ENCODE measurements around the gene HAUS2. TPM values are rescaled to one million over a fixed set of nuclear protein-coding genes. Genes with fewer than 3 reads are reported as not detected.

HAUS2 gene
- total RNA-seq, 1 experiment from 2014 or later: 11.7 TPM

- BruUV-seq (replicated peaks): no TSS peak
- H3K9me3 Mint-ChIP-seq (ENCODE audit: low read depth, unreplicated experiment): no peaks in the 10 kb centered on the region
- no peaks in the 10 kb centered on the region for H3K4me1 Mint-ChIP-seq (ENCODE audit: low read depth, unreplicated experiment)
- CTCF ChIA-PET: no interaction called here
- no peaks in the 10 kb centered on the region for H3K36me3 Mint-ChIP-seq (ENCODE audit: insufficient read depth, unreplicated experiment)
- intact Hi-C loops (cut with micrococcal nuclease; ENCODE audit: unreplicated experiment): no loop called here
- H3K27ac Mint-ChIP-seq (ENCODE audit: unreplicated experiment): no peak overlapping the region
- no peak overlapping the region for H3K4me3 Mint-ChIP-seq (ENCODE audit: low read depth, unreplicated experiment)
- DNase-seq: no peak
- no peak for TF ChIP-seq CTCF (IDR thresholded peaks at IDR 0.05; ENCODE audit: unreplicated experiment)
- H3K27me3 Mint-ChIP-seq (ENCODE audit: unreplicated experiment): no peaks in the 10 kb centered on the region
These were observed 62.9 kb downstream of the HAUS2 start for GRCh38 chr15:42611532-42611931.

GRCh38 chr15:42612367-42612912, 63.8 kb downstream of the HAUS2 start:
- no peak for DNase-seq
- intact Hi-C loops (cut with micrococcal nuclease; ENCODE audit: unreplicated experiment): no loop called here
- H3K4me3 Mint-ChIP-seq (ENCODE audit: low read depth, unreplicated experiment): no peak overlapping the region
- no peaks in the 10 kb centered on the region for H3K4me1 Mint-ChIP-seq (ENCODE audit: low read depth, unreplicated experiment)
- no peak for TF ChIP-seq CTCF (IDR thresholded peaks at IDR 0.05; ENCODE audit: unreplicated experiment)
- no peaks in the 10 kb centered on the region for H3K9me3 Mint-ChIP-seq (ENCODE audit: low read depth, unreplicated experiment)
- H3K27ac Mint-ChIP-seq (ENCODE audit: unreplicated experiment): no peak overlapping the region
- CTCF ChIA-PET: no interaction called here
- no peaks in the 10 kb centered on the region for H3K27me3 Mint-ChIP-seq (ENCODE audit: unreplicated experiment)
- no peaks in the 10 kb centered on the region for H3K36me3 Mint-ChIP-seq (ENCODE audit: insufficient read depth, unreplicated experiment)
- no TSS peak for BruUV-seq (replicated peaks)

- CTCF ChIA-PET: interaction anchor here (0.7 kb wide), 2 partner anchors 374 to 408 kb away, joined by 3 to 6 read pairs; partner anchors contain the start of gene VPS39
- DNase-seq: no peak
- no peaks in the 10 kb centered on the region for H3K36me3 Mint-ChIP-seq (ENCODE audit: insufficient read depth, unreplicated experiment)
- no peak overlapping the region for H3K27ac Mint-ChIP-seq (ENCODE audit: unreplicated experiment)
- no peaks in the 10 kb centered on the region for H3K27me3 Mint-ChIP-seq (ENCODE audit: unreplicated experiment)
- BruUV-seq (replicated peaks): no TSS peak
- intact Hi-C loops (cut with micrococcal nuclease; ENCODE audit: unreplicated experiment): no loop called here
- H3K9me3 Mint-ChIP-seq (ENCODE audit: low read depth, unreplicated experiment): no peaks in the 10 kb centered on the region
- no peak overlapping the region for H3K4me3 Mint-ChIP-seq (ENCODE audit: low read depth, unreplicated experiment)
- no peaks in the 10 kb centered on the region for H3K4me1 Mint-ChIP-seq (ENCODE audit: low read depth, unreplicated experiment)
- TF ChIP-seq CTCF (IDR thresholded peaks at IDR 0.05; ENCODE audit: unreplicated experiment): no peak
These were observed 67.5 kb downstream of the HAUS2 start for GRCh38 chr15:42616107-42616506.

Other genes starting within 250 kb of the HAUS2 start
- gene CAPN3, start 189.3 kb upstream of the HAUS2 start, total RNA-seq (2022): 2.1 and 2.3 TPM in 2 replicates
- 26.4 and 34.7 TPM in 2 replicates for gene ZNF106, start 57.7 kb upstream of the HAUS2 start, total RNA-seq (2022)
- gene SNAP23, start 53.2 kb upstream of the HAUS2 start, total RNA-seq (2022): 53.7 and 54.8 TPM in 2 replicates
- 9.2 and 13.7 TPM in 2 replicates for gene LRRC57, start within 50 bp of the HAUS2 start, total RNA-seq (2022)
- gene STARD9, start 26.8 kb downstream of the HAUS2 start, total RNA-seq (2022): 0.59 and 0.92 TPM in 2 replicates
- gene CDAN1, start 188.3 kb downstream of the HAUS2 start, total RNA-seq (2022): 11.3 TPM in 2 replicates